ENCODE measurements around the gene SLITRK2.

SLITRK2 gene

DNA sequence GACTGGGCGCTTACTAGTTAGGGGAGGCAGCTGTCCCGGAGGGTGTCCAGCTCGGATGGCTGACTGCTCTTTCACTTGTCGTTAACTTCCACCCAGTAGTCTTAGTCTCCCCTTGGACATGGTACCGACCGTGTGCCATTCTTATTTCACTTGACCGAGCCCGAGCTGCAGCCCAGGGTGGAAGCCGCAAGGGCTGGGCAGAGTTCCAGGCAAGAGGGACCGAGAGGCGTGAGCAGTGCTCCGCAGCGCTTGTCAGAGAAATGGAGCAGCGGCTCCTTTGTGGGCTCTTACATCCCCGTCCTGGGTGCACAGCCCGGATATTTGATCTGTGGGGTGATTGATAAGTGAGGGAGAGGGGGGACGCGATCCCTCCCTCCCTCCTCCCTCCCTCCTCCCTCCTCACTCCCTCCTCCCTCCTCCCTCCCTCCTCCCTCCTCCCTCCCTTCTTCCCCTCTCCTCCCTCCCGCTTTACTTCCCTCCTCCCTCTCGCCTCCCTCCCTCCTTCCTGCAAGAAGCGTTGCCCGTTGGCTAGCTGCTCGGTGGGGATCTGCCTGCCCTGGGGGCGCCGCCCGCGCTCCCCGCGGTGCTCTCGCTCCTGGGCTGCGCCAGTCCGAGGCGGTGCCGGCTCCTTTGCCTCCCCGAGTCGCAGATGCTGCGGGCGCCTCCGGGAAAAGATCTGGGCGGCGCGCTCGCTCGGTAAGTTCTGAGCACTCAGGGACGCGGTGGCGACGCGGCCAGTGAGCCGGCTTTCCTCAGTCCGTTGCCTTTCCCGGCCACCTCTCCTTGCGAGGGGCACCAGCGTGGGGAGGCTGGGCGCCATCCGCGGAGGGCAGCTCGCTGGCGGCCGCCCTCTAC is at the start of gene SLITRK2:
Gene SLITRK2 (plus strand): TSS at position 499 of the 855 bp plus-strand sequence. CDS start 4,597 bp downstream, outside the sequence.
- no peak for DNase-seq (ENCODE audit: low read depth, low spot score)

GRCh38 chrX:145773006-145773405 is 44.6 kb upstream of the SLITRK2 start:
- DNase-seq (ENCODE audit: low read depth, low spot score) = no peak

GRCh38 chrX:145792281-145792680 is 25.3 kb upstream of the SLITRK2 start:
- no peak for DNase-seq (ENCODE audit: low read depth, low spot score)

GRCh38 chrX:145803508-145803907 is 14.1 kb upstream of the SLITRK2 start:
- DNase-seq (ENCODE audit: low read depth, low spot score) = no peak

- no peak for DNase-seq (ENCODE audit: low read depth, low spot score)
Observed at GRCh38 chrX:145813081-145813480, 4.5 kb upstream of the SLITRK2 start.

GRCh38 chrX:145816601-145817315 is 871 bp upstream of the SLITRK2 start:
- no peak for DNase-seq (ENCODE audit: low read depth, low spot score)

- no peak for DNase-seq (ENCODE audit: low read depth, low spot score)
Observed at GRCh38 chrX:145818186-145819113, 821 bp downstream of the SLITRK2 start.

DNA sequence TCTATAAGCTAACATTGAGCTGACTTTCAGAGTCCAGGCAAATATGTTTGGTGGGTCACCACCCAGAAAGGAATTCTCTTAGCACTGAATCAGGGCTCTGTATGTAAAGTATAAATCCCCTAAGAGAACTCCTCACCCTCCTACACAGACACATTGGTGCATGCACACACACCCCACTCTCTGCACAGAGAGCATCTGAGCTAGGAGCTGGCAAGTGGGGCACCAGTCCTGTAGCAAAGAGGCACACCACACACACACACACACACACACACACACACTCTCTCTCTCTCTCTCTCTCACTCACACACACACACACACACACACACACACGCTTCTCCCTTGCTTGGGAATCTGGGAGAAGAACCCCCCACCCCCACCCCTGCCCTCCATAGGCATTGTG is 3.2 kb downstream of the SLITRK2 start:
- no peak for DNase-seq (ENCODE audit: low read depth, low spot score)

- no peak for DNase-seq (ENCODE audit: low read depth, low spot score)
Observed at GRCh38 chrX:145821291-145821897, 3.8 kb downstream of the SLITRK2 start.

DNA sequence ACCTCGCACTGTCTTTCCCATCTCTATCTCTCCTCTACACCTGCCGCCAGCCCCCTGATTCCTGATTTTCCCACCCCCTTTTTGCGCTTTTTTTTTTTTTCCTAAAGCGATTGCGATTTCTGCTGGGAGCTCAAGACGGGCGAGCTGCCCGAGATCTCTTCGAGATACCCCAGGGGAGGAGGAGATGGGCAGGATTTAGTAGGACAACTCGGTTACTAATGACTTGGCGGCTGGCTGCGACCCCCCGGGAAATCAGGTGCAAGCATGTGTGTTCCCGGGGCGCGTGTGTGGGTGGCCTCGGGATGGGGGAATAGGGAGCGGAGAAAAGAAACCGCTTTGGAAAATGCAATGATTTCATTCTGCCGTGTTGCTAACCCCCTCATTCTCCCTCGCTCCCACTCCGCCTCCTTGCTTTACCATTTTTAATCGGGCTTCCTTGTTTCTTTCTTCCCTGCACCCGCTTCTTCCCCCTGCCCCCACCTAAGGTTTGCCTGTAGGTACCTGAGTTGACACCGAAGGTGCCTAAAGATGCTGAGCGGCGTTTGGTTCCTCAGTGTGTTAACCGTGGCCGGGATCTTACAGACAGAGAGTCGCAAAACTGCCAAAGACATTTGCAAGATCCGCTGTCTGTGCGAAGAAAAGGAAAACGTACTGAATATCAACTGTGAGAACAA is 4.4 kb downstream of the SLITRK2 start:
- no peak for DNase-seq (ENCODE audit: low read depth, low spot score)

DNA sequence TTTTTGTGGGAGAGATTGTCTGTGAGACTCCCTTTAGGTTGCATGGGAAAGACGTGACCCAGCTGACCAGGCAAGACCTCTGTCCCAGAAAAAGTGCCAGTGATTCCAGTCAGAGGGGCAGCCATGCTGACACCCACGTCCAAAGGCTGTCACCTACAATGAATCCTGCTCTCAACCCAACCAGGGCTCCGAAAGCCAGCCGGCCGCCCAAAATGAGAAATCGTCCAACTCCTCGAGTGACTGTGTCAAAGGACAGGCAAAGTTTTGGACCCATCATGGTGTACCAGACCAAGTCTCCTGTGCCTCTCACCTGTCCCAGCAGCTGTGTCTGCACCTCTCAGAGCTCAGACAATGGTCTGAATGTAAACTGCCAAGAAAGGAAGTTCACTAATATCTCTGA is 5.5 kb downstream of the SLITRK2 start:
- DNase-seq (ENCODE audit: low read depth, low spot score) = no peak

- DNase-seq (ENCODE audit: low read depth, low spot score) = no peak
Observed at GRCh38 chrX:145825896-145826295, 8.3 kb downstream of the SLITRK2 start.

GRCh38 chrX:145826466-145826865 is 8.8 kb downstream of the SLITRK2 start:
- no peak for DNase-seq (ENCODE audit: low read depth, low spot score)

DNA sequence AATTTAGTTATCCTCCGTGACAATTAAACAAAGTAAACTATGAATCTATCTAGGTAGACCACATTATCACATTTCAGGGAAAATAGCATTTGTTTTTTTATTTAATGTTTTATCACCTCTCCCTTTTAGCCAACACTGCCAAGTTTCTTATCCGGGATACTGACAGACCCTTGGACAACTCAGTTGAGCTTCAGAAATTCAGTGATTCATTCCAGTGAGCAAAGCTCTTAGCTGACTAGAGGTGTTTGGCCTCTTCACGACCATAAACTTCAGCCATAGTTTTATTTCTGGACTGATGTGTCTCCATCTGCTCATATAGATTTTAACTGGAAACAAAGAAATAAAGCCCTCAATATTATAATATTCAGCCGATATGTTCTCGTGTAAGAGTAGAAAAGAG is 15.2 kb downstream of the SLITRK2 start:
- DNase-seq (ENCODE audit: low read depth, low spot score) = no peak

DNA sequence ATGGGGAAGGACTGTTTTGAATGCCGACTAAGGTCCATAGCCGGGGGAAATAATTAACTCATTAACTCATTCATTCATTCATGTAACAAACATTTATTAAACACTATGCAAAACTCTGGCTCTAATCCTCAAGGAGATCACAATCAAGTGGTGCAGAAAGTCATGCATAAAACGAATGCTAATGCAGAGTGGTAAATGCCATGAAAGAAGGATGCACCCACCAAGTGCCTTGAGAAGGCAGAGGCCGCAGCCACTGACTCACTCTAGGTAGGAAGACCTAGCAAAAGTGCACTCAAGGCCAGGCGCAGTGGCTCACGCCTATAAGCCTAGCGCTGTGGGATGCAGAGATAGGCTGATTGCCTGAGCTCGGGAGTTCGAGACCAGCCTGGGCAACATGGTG is 22.9 kb downstream of the SLITRK2 start:
- no peak for DNase-seq (ENCODE audit: low read depth, low spot score)

- no peak for DNase-seq (ENCODE audit: low read depth, low spot score)
Observed at GRCh38 chrX:145843146-145843904, 25.7 kb downstream of the SLITRK2 start.

DNA sequence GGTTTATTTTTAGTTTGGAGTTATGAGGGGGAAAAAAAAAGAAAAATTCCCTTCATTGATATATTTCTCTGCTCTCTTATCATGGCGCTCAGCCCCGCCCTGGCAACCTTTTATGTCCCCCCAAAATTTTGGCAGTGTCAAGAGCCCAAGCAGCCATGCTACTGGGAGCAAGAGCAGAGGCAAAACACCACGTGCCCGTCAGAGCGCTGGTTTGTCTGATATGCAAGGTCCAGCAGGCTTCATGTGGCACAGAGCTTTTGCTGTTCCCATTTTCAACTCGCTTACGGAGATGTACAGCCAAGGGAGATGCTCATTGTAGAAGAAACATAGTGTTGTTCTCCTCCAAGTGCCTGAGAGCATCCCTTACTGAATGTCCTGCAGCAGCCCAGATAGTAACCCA is 27.3 kb downstream of the SLITRK2 start:
- DNase-seq (ENCODE audit: low read depth, low spot score) = no peak

- DNase-seq (ENCODE audit: low read depth, low spot score) = no peak
Observed at GRCh38 chrX:145848448-145848847, 30.8 kb downstream of the SLITRK2 start.

- DNase-seq (ENCODE audit: low read depth, low spot score) = no peak
Observed at GRCh38 chrX:145848857-145849256, 31.2 kb downstream of the SLITRK2 start.

DNA sequence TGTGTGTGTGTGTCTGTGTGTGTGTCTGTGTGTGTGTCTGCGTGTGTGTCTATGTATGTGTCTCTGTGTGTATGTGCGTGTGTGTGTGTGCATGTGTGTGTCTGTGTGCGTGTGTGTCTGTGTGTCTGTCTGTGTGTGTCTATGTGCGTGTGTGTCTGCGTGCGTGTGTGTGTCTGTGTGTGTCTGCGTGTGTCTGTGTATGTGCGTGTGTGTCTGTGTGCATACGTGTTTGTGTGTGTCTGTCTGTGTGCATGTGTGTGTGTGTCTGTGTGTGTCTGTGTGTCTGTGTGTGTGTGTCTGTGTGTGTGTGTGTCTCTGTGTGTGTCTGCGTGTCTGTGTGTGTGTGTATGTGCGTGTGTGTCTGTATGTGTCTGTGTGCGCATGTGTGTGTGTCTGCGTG is 35.6 kb downstream of the SLITRK2 start:
- no peak for DNase-seq (ENCODE audit: low read depth, low spot score)

All from activated naive CD8-positive, alpha-beta T cell treated with anti-CD3 and anti-CD28 coated beads, Interleukin-2, amount 50 U/mL, for 16 hours (primary cell).